ENCODE data around the gene MUC13.
A peak's percentile ranks its signal among the peaks of the same experiment; 100 is the strongest.
"Not testable (repeated sequence)": the region's sequence is repeated elsewhere in the genome, so short reads cannot be mapped to it uniquely, and the experiment has no call there.

Gene MUC13

GRCh38 chr3:124963755-124964154, 29.2 kb upstream of the MUC13 start:
- H3K36me3 Mint-ChIP-seq: no peaks in the 10 kb centered on the region
- H3K9me3 Mint-ChIP-seq: no peaks in the 10 kb centered on the region
- DNase-seq (no peak), ATAC-seq (replicated peaks) (no peak)
- H3K4me3 Mint-ChIP-seq: no peak overlapping the region
- H3K27ac Mint-ChIP-seq: no peak overlapping the region
- H3K4me1 Mint-ChIP-seq: peaks cover 6 to 9% of the 10 kb centered on the region in 2 donors
- no peaks in the 10 kb centered on the region for H3K27me3 Mint-ChIP-seq

DNA sequence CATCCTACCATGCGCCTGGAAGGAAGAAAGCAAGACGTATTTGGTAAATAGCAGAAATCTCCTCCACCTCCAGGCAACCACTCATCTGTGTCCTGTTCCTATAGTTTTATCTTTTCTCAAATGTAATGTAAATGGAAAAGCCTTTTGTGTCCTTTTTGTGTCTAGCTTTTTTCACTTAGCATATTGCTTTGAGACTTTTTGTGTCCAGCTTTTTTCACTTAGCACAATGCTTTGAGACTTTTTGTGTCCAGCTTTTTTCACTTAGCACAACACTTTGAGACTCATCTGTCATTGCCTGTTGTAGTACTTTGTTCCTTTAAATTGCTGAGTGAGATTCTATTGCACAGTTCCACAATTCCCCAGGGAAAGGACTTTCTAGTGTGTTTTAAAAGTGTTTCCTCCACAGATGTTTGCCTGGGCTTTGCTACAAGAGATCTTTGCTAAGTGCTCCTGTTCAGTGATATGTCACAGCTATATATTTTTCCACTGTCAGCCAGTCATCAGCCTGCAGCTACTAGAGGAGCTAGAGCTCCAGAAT, 27.9 kb upstream of the MUC13 start:
- Mint-ChIP-seq H3K4me3 (no peak overlapping the region), H3K4me1 (peaks cover 6 to 9% of the 10 kb centered on the region in 2 donors), H3K36me3 (no peaks in the 10 kb centered on the region), H3K9me3 (no peaks in the 10 kb centered on the region), H3K27ac (no peak overlapping the region), H3K27me3 (no peaks in the 10 kb centered on the region)
- no peak for DNase-seq
- ATAC-seq (replicated peaks): no peak

GRCh38 chr3:124960698-124961097, 26.1 kb upstream of the MUC13 start:
- H3K27me3 Mint-ChIP-seq: no peaks in the 10 kb centered on the region
- no peak overlapping the region for H3K4me3 Mint-ChIP-seq
- H3K9me3 Mint-ChIP-seq: no peaks in the 10 kb centered on the region
- no peak overlapping the region for H3K27ac Mint-ChIP-seq
- no peak for DNase-seq
- no peaks in the 10 kb centered on the region for H3K36me3 Mint-ChIP-seq
- ATAC-seq (replicated peaks): no peak
- peaks cover 6 to 9% of the 10 kb centered on the region in 2 donors for H3K4me1 Mint-ChIP-seq

DNA sequence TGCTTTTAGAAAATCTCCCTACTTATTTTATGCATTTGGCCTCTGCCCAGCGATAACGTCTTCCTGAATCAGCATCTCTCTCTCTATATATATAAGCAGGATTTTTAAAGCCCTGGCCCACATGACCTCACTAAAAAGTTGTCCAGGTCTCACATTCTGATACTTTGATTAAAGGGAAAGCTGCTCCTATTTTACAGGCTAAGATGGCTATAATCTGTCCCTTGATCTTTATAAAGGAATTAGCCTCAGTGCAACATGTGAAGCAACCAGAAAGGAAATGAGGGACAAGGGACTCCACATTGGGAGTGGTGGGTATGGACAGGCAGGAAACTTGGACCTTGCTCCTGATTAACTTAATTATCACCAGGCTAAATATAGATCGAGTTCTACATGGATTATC, 25.6 kb upstream of the MUC13 start:
- Mint-ChIP-seq H3K27me3 (no peaks in the 10 kb centered on the region), H3K4me3 (no peak overlapping the region), H3K4me1 (peaks cover 6 to 9% of the 10 kb centered on the region in 2 donors), H3K27ac (no peak overlapping the region), H3K36me3 (no peaks in the 10 kb centered on the region), H3K9me3 (no peaks in the 10 kb centered on the region)
- ATAC-seq (replicated peaks): no peak
- no peak for DNase-seq

DNA sequence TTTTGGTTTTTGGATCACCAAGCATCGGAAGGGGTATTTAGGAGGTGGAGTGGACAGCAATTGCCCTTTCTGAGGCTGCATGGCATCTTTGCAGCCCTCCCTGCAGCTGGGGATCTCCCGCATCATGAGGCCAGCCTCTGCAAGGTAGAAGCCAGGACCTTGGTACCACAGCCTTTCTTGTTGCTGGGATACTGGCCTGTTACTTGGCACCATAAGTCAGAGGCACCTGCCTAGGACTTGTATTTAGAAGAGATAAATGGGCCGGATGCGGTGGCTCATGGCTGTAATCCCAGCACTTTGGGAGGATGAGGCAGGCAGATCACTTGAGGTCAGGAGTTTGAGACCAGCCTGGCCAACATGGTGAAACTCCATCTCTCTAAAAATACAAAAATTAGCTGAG, 23.4 kb upstream of the MUC13 start:
- DNase-seq; H3K27ac Mint-ChIP-seq; ATAC-seq (replicated peaks); H3K27me3 Mint-ChIP-seq; H3K4me1 Mint-ChIP-seq; H3K36me3 Mint-ChIP-seq; H3K4me3 Mint-ChIP-seq; H3K9me3 Mint-ChIP-seq: not testable (repeated sequence)

DNA sequence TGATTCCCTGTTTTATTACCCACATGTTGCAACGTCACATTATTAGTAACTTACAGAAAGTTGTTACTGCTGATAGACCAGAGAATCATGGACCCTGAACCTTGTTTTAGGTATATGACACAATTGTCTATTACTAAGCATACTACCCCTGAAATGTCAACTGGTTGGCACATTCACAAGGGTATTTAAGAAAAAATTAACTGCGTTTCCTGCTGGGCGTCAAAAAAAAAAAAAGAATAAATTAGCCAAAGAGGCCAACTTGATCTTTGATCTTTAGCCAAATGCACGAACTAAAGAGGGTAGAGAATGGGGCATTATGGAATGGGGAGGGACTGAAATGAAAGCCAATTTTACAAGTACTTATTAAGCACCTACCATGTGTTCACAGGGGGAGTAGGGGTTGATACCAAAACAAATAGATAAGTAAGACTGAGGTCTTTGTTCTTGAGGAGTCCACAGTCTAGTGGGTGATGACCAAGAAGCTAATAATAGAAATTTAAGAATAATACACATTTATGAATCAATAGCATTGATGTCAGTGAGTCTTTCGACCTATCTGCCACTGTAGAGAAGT, 17.8 kb upstream of the MUC13 start:
- Mint-ChIP-seq H3K4me3 (no peak overlapping the region), H3K9me3 (no peaks in the 10 kb centered on the region), H3K27ac (no peak overlapping the region), H3K36me3 (no peaks in the 10 kb centered on the region), H3K27me3 (no peaks in the 10 kb centered on the region), H3K4me1 (no peaks in the 10 kb centered on the region)
- DNase-seq (no peak), ATAC-seq (replicated peaks) (no peak)

DNA sequence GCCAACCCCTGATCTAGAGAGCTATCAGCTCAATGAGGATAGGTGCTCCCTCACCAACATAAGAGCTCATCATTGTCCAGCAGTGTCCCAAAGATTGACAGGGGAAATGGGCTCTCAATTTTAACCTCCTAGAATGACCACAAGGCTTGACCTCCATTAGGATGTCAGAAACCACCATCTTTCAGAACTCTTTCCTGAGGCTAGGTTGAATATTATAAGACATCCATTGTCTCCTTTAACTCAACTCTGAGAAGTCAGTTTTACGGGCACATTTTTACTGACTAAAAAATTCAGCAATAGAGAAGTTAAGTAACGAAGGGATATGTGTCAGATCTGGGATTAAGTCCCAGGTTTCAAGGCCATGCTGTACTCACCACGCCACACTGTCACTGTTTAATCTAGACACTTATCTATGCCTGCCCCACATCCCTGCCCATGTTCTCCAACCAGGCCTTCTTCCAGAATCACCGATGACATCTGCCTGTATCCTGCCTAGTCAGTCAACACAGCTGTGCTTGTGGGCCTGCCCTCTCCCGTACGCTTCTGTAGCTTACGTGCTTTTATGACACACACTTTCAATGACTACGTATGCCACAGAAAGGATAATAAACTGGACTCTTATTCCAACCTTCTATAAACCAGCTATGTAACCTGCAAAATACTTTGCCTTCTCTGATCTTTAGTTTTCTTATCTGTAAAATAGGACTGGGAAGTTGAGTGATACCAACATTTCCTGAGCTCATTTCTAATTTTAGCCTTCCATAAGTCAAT, 17.1 kb upstream of the MUC13 start:
- H3K36me3 Mint-ChIP-seq: no peaks in the 10 kb centered on the region
- DNase-seq: no peak
- H3K27ac Mint-ChIP-seq: no peak overlapping the region
- no peak for ATAC-seq (replicated peaks)
- no peaks in the 10 kb centered on the region for H3K9me3 Mint-ChIP-seq
- H3K4me3 Mint-ChIP-seq: no peak overlapping the region
- H3K27me3 Mint-ChIP-seq: no peaks in the 10 kb centered on the region
- no peaks in the 10 kb centered on the region for H3K4me1 Mint-ChIP-seq

DNA sequence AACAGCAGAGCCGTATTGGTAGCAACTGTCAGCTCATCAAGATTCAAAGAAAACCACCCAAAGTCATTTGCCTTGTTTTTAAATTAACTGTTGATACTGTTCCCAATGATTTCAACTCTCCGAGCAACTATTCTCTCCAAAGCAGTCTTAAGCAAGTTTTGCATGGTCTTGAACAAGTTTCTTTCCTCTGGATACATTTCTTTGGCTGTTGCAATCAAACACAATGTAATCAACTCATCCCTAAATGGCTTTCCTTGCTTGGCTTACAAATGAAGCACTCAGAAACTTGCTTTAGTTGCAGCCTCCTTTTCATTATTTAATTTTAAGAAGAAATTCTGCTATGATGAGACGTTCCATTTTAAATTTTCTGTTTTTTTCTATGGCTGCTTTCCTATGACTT, 15.5 kb upstream of the MUC13 start:
- DNase-seq (no peak), ATAC-seq (replicated peaks) (no peak)
- Mint-ChIP-seq H3K9me3 (no peaks in the 10 kb centered on the region), H3K36me3 (no peaks in the 10 kb centered on the region), H3K27me3 (peaks cover 0 to 3% of the 10 kb centered on the region in 2 donors), H3K27ac (no peak overlapping the region), H3K4me1 (no peaks in the 10 kb centered on the region), H3K4me3 (no peak overlapping the region)

- ATAC-seq (replicated peaks) (no peak), DNase-seq (no peak)
- no peak overlapping the region for H3K4me3 Mint-ChIP-seq
- no peaks in the 10 kb centered on the region for H3K36me3 Mint-ChIP-seq
- no peaks in the 10 kb centered on the region for H3K4me1 Mint-ChIP-seq
- no peak overlapping the region for H3K27ac Mint-ChIP-seq
- peaks cover 17 to 19% of the 10 kb centered on the region in 2 donors for H3K27me3 Mint-ChIP-seq
- no peaks in the 10 kb centered on the region for H3K9me3 Mint-ChIP-seq
Measured at GRCh38 chr3:124942613-124943012, 8.1 kb upstream of the MUC13 start.

DNA sequence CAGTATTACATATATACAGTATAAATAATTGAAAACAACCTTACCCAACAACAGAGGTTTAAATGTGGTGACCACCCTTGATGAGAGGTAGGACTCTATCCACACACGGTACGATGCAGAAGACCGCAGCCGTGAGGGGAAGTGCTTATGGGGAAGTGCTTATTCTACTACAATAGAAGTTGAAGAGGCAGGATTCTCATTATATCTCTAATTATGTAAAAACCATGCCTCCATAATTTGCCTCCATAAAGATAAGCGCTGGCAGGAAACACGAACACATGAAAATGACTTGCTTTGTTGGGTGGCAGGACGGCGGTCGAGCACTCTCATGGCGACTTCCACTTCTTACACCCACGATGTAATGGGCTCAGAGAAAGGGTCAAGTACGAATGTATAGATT, 7.2 kb upstream of the MUC13 start:
- Mint-ChIP-seq H3K9me3 (no peaks in the 10 kb centered on the region), H3K4me3 (no peak overlapping the region), H3K27me3 (peaks cover 17 to 19% of the 10 kb centered on the region in 2 donors), H3K27ac (no peak overlapping the region), H3K4me1 (no peaks in the 10 kb centered on the region), H3K36me3 (no peaks in the 10 kb centered on the region)
- no peak for DNase-seq
- ATAC-seq (replicated peaks): peak in 1 of 2 donors; percentile 31

DNA sequence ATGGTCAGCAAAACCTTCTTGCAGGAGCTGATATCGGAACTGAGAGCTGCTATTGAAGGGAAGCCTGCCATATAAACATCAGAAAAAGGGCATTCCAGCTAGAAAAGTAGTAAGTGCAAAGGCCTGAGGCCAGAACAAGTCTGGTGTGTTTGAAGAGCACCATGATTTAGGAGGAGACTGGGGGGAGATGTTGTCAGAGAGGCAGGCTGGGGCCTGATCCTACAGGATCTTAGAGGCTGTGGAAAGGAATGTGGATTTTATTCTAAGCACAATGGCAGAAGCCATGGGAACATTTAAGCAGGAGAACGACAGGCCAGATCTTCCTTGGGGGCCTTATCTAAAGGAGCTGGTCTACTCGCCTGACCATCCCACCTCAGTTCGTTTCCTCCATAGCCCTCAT, 5.1 kb upstream of the MUC13 start:
- ATAC-seq (replicated peaks): no peak

DNA sequence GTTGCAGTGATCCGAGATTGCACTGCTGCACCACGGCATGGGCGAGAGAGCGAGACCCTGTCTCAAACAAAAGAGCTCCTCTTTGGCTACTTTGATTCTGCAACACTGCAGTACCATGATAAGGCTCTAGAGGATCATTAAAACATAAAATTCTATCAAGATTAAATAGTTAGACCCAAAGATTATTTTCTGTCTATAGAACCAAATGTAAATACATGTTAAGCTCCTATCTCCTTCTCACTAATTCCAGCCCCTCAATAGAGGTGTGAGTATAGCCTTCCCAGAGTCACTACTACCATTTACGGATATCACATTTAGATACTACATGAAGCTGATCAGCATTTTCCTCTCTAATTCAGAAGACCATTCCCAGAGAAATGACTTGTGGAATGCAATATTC, 4.3 kb upstream of the MUC13 start:
- H3K36me3 Mint-ChIP-seq: no peaks in the 10 kb centered on the region
- H3K9me3 Mint-ChIP-seq: no peaks in the 10 kb centered on the region
- no peak for DNase-seq
- no peaks in the 10 kb centered on the region for H3K4me1 Mint-ChIP-seq
- no peak overlapping the region for H3K4me3 Mint-ChIP-seq
- no peak overlapping the region for H3K27ac Mint-ChIP-seq
- ATAC-seq (replicated peaks): no peak
- H3K27me3 Mint-ChIP-seq: peaks cover 17 to 18% of the 10 kb centered on the region in 2 donors

More for the DNA sequence above, 5.1 kb upstream of the MUC13 start:
- H3K9me3 Mint-ChIP-seq: no peaks in the 10 kb centered on the region
- H3K4me1 Mint-ChIP-seq: no peaks in the 10 kb centered on the region
- peak overlapping the region; percentile 38 for H3K27ac Mint-ChIP-seq
- H3K27me3 Mint-ChIP-seq: peaks cover 15 to 22% of the 10 kb centered on the region in 2 donors
- H3K36me3 Mint-ChIP-seq: no peaks in the 10 kb centered on the region
- no peak overlapping the region for H3K4me3 Mint-ChIP-seq
- no peak for DNase-seq

GRCh38 chr3:124937049-124937448, 2.5 kb upstream of the MUC13 start:
- no peak for ATAC-seq (replicated peaks)
- H3K4me1 Mint-ChIP-seq: no peaks in the 10 kb centered on the region

DNA sequence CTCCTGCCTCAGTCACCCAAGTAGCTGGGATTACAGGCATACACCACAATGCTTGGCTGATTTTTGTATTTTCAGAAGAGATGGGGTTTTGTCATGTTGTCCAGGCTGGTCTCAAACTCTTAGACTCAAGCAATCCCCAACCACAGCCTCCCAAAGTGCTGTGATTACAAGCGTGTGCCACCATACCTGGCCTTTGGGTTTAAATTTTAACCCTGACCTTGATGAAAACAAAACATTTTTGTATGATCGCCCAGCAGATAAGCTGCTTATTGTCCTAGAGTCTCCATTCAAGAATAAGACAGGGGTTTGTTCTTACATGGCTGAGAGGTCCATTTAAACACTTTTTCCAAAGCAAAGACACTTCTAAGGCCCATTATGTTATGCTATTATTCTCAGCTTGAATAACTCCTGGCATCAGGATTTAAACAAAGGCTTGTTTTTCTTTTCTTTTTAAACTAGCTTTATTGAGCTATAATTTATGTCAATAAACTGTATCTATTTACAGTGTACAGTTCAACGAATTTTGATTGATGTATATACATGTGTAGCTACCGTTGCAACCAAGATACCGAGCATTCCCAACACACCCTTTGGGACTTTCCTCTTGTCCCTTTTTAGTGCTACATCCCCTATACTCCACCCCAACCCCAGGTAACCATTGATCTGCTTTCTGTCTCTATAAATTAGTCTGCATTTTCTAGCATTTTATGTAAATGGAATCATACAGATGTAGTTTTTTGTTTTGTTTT, 1.4 kb upstream of the MUC13 start:
- Mint-ChIP-seq H3K9me3 (no peaks in the 10 kb centered on the region), H3K4me1 (no peaks in the 10 kb centered on the region)

More at GRCh38 chr3:124937049-124937448, 2.5 kb upstream of the MUC13 start:
- no peaks in the 10 kb centered on the region for H3K36me3 Mint-ChIP-seq
- H3K27ac Mint-ChIP-seq: no peak overlapping the region
- peaks cover 21 to 30% of the 10 kb centered on the region in 2 donors for H3K27me3 Mint-ChIP-seq
- DNase-seq: no peak
- no peaks in the 10 kb centered on the region for H3K9me3 Mint-ChIP-seq
- no peak overlapping the region for H3K4me3 Mint-ChIP-seq

More for the DNA sequence above, 1.4 kb upstream of the MUC13 start:
- Mint-ChIP-seq H3K4me3 (no peak overlapping the region), H3K36me3 (no peaks in the 10 kb centered on the region), H3K27ac (no peak overlapping the region), H3K27me3 (peaks cover 21 to 30% of the 10 kb centered on the region in 2 donors)
- DNase-seq (no peak), ATAC-seq (replicated peaks) (no peak)

All from stimulated activated naive B cell treated with anti-CD40 and anti-IgM and Interleukin-4, amounts not matched to agents 10 μg/mL and 1 μg/mL and 100 μg/mL, for 72 hours (primary cell).